A549 (cell line): Measurements from ENCODE around the gene NKTR. TPM values are rescaled to one million over a fixed set of nuclear protein-coding genes. Genes with fewer than 3 reads are reported as not detected.

Experiments
- ATAC-seq, 2 experiments: fragments of 200-7000 bp in 1 of 2; fragments of >200 bp in 1 of 2; cut with Nextera tagmentation in 1 of 2; cut with Tn5 transposase in 1 of 2; 3 replicates each; pipeline versions ENCODE4 v1.8.0 to v1.9.1; 2018 to 2020; ENCODE audit warnings: mild to moderate bottlenecking in 1 of 2, moderate library complexity in 1 of 2
- CTCF ChIA-PET: fragments of 300-600 bp; sonication (Branson Sonifier 250); formaldehyde crosslinking; extraction: SDS; loops from one replicate; lab custom pipeline; 2021; ENCODE audit warnings: antibody characterized with exemption, inconsistent platforms; lab: Yijun Ruan, JAX
- POLR2A ChIA-PET: fragments of 350-600 bp; formaldehyde crosslinking; extraction: SDS; loops from one replicate; lab custom pipeline; 2021; ENCODE audit warnings: antibody characterized with exemption, inconsistent platforms; lab: Yijun Ruan, JAX
- DNase-seq, 2 experiments: peaks; one replicate each; pipeline versions ENCODE4 v3.0.0 to v3.0.0-alpha.2; 2011 to 2016; ENCODE audit warnings: low read depth in 1 of 2, low spot score in 1 of 2
- FAIRE-seq: peaks from 2 replicates; lab custom pipeline; 2011; peaks lifted over from hg19 to GRCh38; lab: Jason Lieb, UNC
- H3K27ac ChIP-seq, 2 experiments: fragments of >200 bp; sonication (Bioruptor Twin); formaldehyde crosslinking; 3 replicates each; pipeline ENCODE4 v1.5.1; 2016 to 2017
- H3K4me1 ChIP-seq: fragments of >200 bp; sonication (Bioruptor Twin); formaldehyde crosslinking; 3 replicates; pipeline ENCODE4 v1.6.1; 2016
- H3K4me2 ChIP-seq: fragments of >200 bp; sonication (Bioruptor Twin); formaldehyde crosslinking; 3 replicates; pipeline ENCODE4 v1.6.1; 2016
- H3K4me3 ChIP-seq: fragments of >200 bp; sonication (Bioruptor Twin); formaldehyde crosslinking; 3 replicates; pipeline ENCODE4 v1.5.1; 2016
- H3K9me3 ChIP-seq: fragments of >200 bp; sonication (Bioruptor Twin); formaldehyde crosslinking; 3 replicates; pipeline ENCODE4 v1.6.1; 2016
- CBX8 ChIP-seq: fragments of 200-600 bp; sonication (generic); IDR thresholded peaks from 2 replicates; pipeline ENCODE4 v1.6.1; 2016
- CEBPB ChIP-seq, 2 experiments: fragments of >200 bp in 1 of 2; sonication (Bioruptor Twin) in 1 of 2; formaldehyde crosslinking in 1 of 2; IDR thresholded peaks; 2 replicates each; pipeline ENCODE4 v1.6.1; 2012 to 2016
- CHD2 ChIP-seq: fragments of 150-350 bp; IDR thresholded peaks from 2 replicates; pipeline ENCODE4 v1.6.1; 2014; ENCODE audit warnings: low read length; ENCODE audit not compliant: partially characterized antibody
- CTCF ChIP-seq: fragments of >200 bp; sonication (Bioruptor Twin); formaldehyde crosslinking; IDR thresholded peaks from 3 replicates; pipeline ENCODE4 v1.5.1; 2016
- EHMT2 ChIP-seq: fragments of 200-600 bp; sonication (generic); IDR thresholded peaks from 2 replicates; pipeline ENCODE4 v1.6.1; 2016; ENCODE audit warnings: antibody characterized with exemption, low read depth, mild to moderate bottlenecking, moderate library complexity
- ELK1 ChIP-seq: fragments of 150-350 bp; IDR thresholded peaks from 2 replicates; pipeline ENCODE4 v1.6.1; 2014; ENCODE audit warnings: low read depth, mild to moderate bottlenecking, low read length
- FOSB ChIP-seq: fragments of 250-450 bp; sonication (Bioruptor Pico); IDR thresholded peaks from 2 replicates; pipeline ENCODE4 v1.5.0; 2020; ENCODE audit warnings: mild to moderate bottlenecking, moderate library complexity
- FOSL2 ChIP-seq, 2 experiments: fragments of 450-650 bp in 1 of 2; fragments of >200 bp in 1 of 2; sonication (Bioruptor Twin) in 1 of 2; formaldehyde crosslinking; IDR thresholded peaks; 2 replicates each; pipeline versions ENCODE4 v1.5.0 to v1.6.1; 2016 to 2020; ENCODE audit warnings: mild to moderate bottlenecking in 1 of 2, moderate library complexity in 1 of 2
- FOXS1 ChIP-seq: fragments of 250-450 bp; sonication (Bioruptor Pico); IDR thresholded peaks from 2 replicates; pipeline ENCODE4 v1.5.0; 2020; ENCODE audit warnings: mild to moderate bottlenecking, moderate library complexity
- GATA3 ChIP-seq: IDR thresholded peaks from 2 replicates; pipeline ENCODE4 v1.6.1; 2012; ENCODE audit warnings: borderline replicate concordance
- HEYL ChIP-seq: fragments of 250-450 bp; sonication (Bioruptor Pico); IDR thresholded peaks from 2 replicates; pipeline ENCODE4 v1.8.0; 2021; ENCODE audit warnings: mild to moderate bottlenecking, moderate library complexity
- KDM5A ChIP-seq: fragments of 200-600 bp; sonication (generic); IDR thresholded peaks from 2 replicates; pipeline ENCODE4 v1.6.1; 2016; ENCODE audit warnings: antibody characterized with exemption, mild to moderate bottlenecking
- MAFK ChIP-seq: fragments of 450-650 bp; IDR thresholded peaks from 2 replicates; pipeline ENCODE4 v1.6.1; 2014; ENCODE audit not compliant: partially characterized antibody
- NPAS2 ChIP-seq: fragments of 250-450 bp; sonication (Bioruptor Pico); IDR thresholded peaks from 2 replicates; pipeline ENCODE4 v1.8.0; 2022; ENCODE audit warnings: mild to moderate bottlenecking, moderate library complexity, borderline replicate concordance
- PHF8 ChIP-seq: fragments of 200-600 bp; sonication (generic); IDR thresholded peaks from 2 replicates; pipeline ENCODE4 v1.6.1; 2016; ENCODE audit warnings: low read depth, mild to moderate bottlenecking, antibody characterized with exemption, moderate library complexity, borderline replicate concordance
- POLR2A ChIP-seq: IDR thresholded peaks from 2 replicates; pipeline ENCODE4 v1.6.1; 2012; ENCODE audit warnings: mild to moderate bottlenecking, low read length
- RNF2 ChIP-seq: fragments of 200-600 bp; sonication (generic); IDR thresholded peaks from 2 replicates; pipeline ENCODE4 v1.6.1; 2016; ENCODE audit warnings: low read depth, mild to moderate bottlenecking, antibody characterized with exemption, moderate library complexity, borderline replicate concordance
- ZFP36 ChIP-seq: fragments of 450-650 bp; IDR thresholded peaks from 2 replicates; pipeline ENCODE4 v1.6.1; 2014; ENCODE audit warnings: borderline replicate concordance; ENCODE audit not compliant: partially characterized antibody
- WGBS: methylation state at CpG from one replicate; pipeline ENCODE4 v1.1.6; 2017; ENCODE audit errors: missing lambda C conversion rate; 5-methylcytosine and 5-hydroxymethylcytosine counted together
- polyA plus RNA-seq, 4 experiments: library from polyadenylated mRNA; depleted of rRNA in 3 of 4; stranded (reverse); fragments of >200 nt; fragmentation: RNase III in 1 of 4; extraction: RNeasy Plus Mini Kit Qiagen cat#74134 plus additional on column Dnase treatment in 1 of 4; gene quantifications; 2 replicates in 3 of 4; 3 replicates in 1 of 4; pipeline ENCODE4 v1.2.3, GENCODE V29; 2011 to 2017
- TF ChIP-seq, protein P1 (sequence below): fragments of 200-600 bp; sonication (generic); IDR thresholded peaks from 2 replicates; pipeline ENCODE4 v1.6.1; 2016; ENCODE audit warnings: antibody characterized with exemption, mild to moderate bottlenecking, moderate library complexity
- TF ChIP-seq, protein P2 (sequence below): fragments of >200 bp; sonication (Bioruptor Twin); formaldehyde crosslinking; IDR thresholded peaks from 2 replicates; pipeline ENCODE4 v1.6.1; 2016

The NKTR gene
- polyA plus RNA-seq, 2 of the 4 experiments (the other 2 are of a cell fraction) = 16.2 to 49.3 TPM

- no peaks in the 10 kb centered on the region for H3K9me3 ChIP-seq
- DNase-seq (no peak), FAIRE-seq (no peak), ATAC-seq (no peak)
- peak overlapping the region; percentile 69 for H3K4me3 ChIP-seq
- WGBS = no CpG with 5 or more reads among the region's 4 CpGs
- ChIA-PET POLR2A (no interaction called here), CTCF (interaction anchor here (1.3 to 1.7 kb wide), 3 partner anchors 14 to 89 kb away, joined by 3 to 4 read pairs (median 3); no protein-coding TSS in a partner anchor)
- peak overlapping the region; percentile 87 to 97 for H3K27ac ChIP-seq
- TF ChIP-seq GATA3 = no peak
- TF ChIP-seq MAFK = no peak
- TF ChIP-seq RNF2 = no peak
- no peak for TF ChIP-seq ELK1
- no peak for TF ChIP-seq CEBPB (IDR thresholded peaks at IDR 0.05)
- no peak for TF ChIP-seq KDM5A
- TF ChIP-seq CHD2 = no peak
- TF ChIP-seq, protein P1, sequence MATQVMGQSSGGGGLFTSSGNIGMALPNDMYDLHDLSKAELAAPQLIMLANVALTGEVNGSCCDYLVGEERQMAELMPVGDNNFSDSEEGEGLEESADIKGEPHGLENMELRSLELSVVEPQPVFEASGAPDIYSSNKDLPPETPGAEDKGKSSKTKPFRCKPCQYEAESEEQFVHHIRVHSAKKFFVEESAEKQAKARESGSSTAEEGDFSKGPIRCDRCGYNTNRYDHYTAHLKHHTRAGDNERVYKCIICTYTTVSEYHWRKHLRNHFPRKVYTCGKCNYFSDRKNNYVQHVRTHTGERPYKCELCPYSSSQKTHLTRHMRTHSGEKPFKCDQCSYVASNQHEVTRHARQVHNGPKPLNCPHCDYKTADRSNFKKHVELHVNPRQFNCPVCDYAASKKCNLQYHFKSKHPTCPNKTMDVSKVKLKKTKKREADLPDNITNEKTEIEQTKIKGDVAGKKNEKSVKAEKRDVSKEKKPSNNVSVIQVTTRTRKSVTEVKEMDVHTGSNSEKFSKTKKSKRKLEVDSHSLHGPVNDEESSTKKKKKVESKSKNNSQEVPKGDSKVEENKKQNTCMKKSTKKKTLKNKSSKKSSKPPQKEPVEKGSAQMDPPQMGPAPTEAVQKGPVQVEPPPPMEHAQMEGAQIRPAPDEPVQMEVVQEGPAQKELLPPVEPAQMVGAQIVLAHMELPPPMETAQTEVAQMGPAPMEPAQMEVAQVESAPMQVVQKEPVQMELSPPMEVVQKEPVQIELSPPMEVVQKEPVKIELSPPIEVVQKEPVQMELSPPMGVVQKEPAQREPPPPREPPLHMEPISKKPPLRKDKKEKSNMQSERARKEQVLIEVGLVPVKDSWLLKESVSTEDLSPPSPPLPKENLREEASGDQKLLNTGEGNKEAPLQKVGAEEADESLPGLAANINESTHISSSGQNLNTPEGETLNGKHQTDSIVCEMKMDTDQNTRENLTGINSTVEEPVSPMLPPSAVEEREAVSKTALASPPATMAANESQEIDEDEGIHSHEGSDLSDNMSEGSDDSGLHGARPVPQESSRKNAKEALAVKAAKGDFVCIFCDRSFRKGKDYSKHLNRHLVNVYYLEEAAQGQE = no peak
- TF ChIP-seq POLR2A = no peak
- TF ChIP-seq HEYL (CRISPR knock-in tag) = no peak
- TF ChIP-seq ZFP36 = no peak
- TF ChIP-seq PHF8 = no peak
- no peak for TF ChIP-seq FOXS1 (CRISPR knock-in tag)
- no peak for TF ChIP-seq CTCF
- TF ChIP-seq, protein P2, sequence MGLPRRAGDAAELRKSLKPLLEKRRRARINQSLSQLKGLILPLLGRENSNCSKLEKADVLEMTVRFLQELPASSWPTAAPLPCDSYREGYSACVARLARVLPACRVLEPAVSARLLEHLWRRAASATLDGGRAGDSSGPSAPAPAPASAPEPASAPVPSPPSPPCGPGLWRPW = no peak
- no peak for TF ChIP-seq NPAS2 (CRISPR knock-in tag)
- TF ChIP-seq FOSB (CRISPR knock-in tag) = no peak
- no peak for TF ChIP-seq EHMT2
- peak overlapping the region; percentile 96 for H3K4me2 ChIP-seq
- H3K4me1 ChIP-seq = peaks cover 37% of the 10 kb centered on the region
These were observed 54.9 kb downstream of the NKTR start for GRCh38 chr3:42655331-42655888.

DNA sequence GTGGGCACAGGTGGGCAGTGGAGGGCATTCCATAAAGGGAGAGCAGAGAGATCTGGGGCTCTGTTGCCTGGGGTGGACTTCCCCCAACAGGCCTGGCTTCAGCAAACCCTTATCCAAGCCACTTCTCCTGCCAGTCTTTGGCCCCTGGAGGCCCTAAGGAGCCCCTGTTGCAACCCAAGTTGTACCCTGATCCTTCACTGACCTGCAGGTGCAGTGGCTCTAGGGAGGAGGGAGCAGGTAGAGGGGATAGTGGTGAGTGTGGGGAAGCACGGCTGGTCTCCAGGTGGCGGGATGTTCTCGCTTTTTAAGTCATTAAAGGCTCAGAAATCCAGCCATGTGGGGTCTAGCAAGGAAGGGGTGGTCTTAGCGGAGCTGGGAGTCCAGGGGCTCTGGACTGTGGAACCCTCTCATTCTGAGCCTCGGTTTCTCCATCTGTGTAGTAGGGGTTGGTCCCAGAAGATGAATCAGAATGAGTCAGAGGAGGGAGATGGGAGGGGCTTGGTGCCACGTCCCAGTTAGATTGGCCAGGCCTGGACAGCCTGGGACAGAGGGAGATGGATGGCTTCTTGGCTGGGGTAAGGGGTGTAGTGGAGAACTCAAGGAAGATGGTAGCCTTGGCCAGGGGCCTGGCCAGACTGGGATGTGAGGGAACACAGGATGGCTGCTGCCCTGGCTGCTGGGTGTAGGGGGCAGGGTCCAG lies 55.6 kb downstream of the NKTR start:
- Histone ChIP-seq H3K4me2 (peak overlapping the region; percentile 96; the same call in 2 of the 3 replicates), H3K4me1 (peaks cover 33% of the 10 kb centered on the region), H3K4me3 (no peak overlapping the region), H3K27ac (peak overlapping the region in 1 of 2 experiments; percentile 97; a peak in 3 of 6 replicates), H3K9me3 (no peaks in the 10 kb centered on the region)
- ChIA-PET POLR2A (no interaction called here), CTCF (interaction anchor here (1.3 kb wide), 2 partner anchors 40 to 88 kb away, joined by 3 read pairs; no protein-coding TSS in a partner anchor)
- no peak for TF ChIP-seq FOSL2 (IDR thresholded peaks at IDR 0.05)
- TF ChIP-seq FOSL2 (CRISPR knock-in tag; IDR thresholded peaks at IDR 0.05) = peak; percentile 15; the same call in 1 of the 2 replicates
- no peak for TF ChIP-seq CBX8
- 96% methylated on average over 6 of the region's 6 CpGs for WGBS
- ATAC-seq (no peak), DNase-seq (no peak), FAIRE-seq (no peak)
